ENCODE data around the gene ATP6V0D1.
"Not testable (repeated sequence)": the region's sequence is repeated elsewhere in the genome, so short reads cannot be mapped to it uniquely, and the experiment has no call there.

Gene ATP6V0D1

GRCh38 chr16:67429799-67430503 lies 51.0 kb downstream of the ATP6V0D1 start:
- DNase-seq (ENCODE audit: low read depth in 1 of 2, low spot score in 1 of 2), result no peak

GRCh38 chr16:67429053-67429798 lies 51.7 kb downstream of the ATP6V0D1 start:
- DNase-seq (ENCODE audit: low read depth in 1 of 2, low spot score in 1 of 2), result no peak

- peak in 1 of 2 donors; percentile 25 for DNase-seq (ENCODE audit: low read depth in 1 of 2, low spot score in 1 of 2)
Measured at GRCh38 chr16:67428146-67428731, 52.7 kb downstream of the ATP6V0D1 start.

GRCh38 chr16:67426950-67427349 lies 54.0 kb downstream of the ATP6V0D1 start:
- no peak for DNase-seq (ENCODE audit: low read depth in 1 of 2, low spot score in 1 of 2)

GRCh38 chr16:67426022-67426421 lies 54.9 kb downstream of the ATP6V0D1 start:
- no peak for DNase-seq (ENCODE audit: low read depth in 1 of 2, low spot score in 1 of 2)

GRCh38 chr16:67425580-67425979 lies 55.4 kb downstream of the ATP6V0D1 start:
- DNase-seq (ENCODE audit: low read depth in 1 of 2, low spot score in 1 of 2), result no peak

GRCh38 chr16:67425061-67425460 lies 55.9 kb downstream of the ATP6V0D1 start:
- no peak for DNase-seq (ENCODE audit: low read depth in 1 of 2, low spot score in 1 of 2)

GRCh38 chr16:67424261-67424615 lies 56.7 kb downstream of the ATP6V0D1 start:
- DNase-seq (ENCODE audit: low read depth in 1 of 2, low spot score in 1 of 2), result no peak

GRCh38 chr16:67423611-67424260 lies 57.2 kb downstream of the ATP6V0D1 start:
- DNase-seq (ENCODE audit: low read depth in 1 of 2, low spot score in 1 of 2), result no peak

- no peak for DNase-seq (ENCODE audit: low read depth in 1 of 2, low spot score in 1 of 2)
Measured at GRCh38 chr16:67423015-67423414, 57.9 kb downstream of the ATP6V0D1 start.

GRCh38 chr16:67421030-67421429 lies 59.9 kb downstream of the ATP6V0D1 start:
- DNase-seq (ENCODE audit: low read depth in 1 of 2, low spot score in 1 of 2), result no peak

- no peak for DNase-seq (ENCODE audit: low read depth in 1 of 2, low spot score in 1 of 2)
Measured at GRCh38 chr16:67419931-67420330, 61.0 kb downstream of the ATP6V0D1 start.

GRCh38 chr16:67419502-67419901 lies 61.5 kb downstream of the ATP6V0D1 start:
- no peak for DNase-seq (ENCODE audit: low read depth in 1 of 2, low spot score in 1 of 2)

- no peak for DNase-seq (ENCODE audit: low read depth in 1 of 2, low spot score in 1 of 2)
Measured at GRCh38 chr16:67417333-67418061, 63.5 kb downstream of the ATP6V0D1 start.

GRCh38 chr16:67415872-67416793 lies 64.8 kb downstream of the ATP6V0D1 start, which contains the start of gene ZDHHC1:
Gene ZDHHC1 (minus strand): TSS chr16:67416477. CDS start chr16:67407775, 8,702 bp downstream.
- DNase-seq (ENCODE audit: low read depth in 1 of 2, low spot score in 1 of 2), result no peak

GRCh38 chr16:67415421-67415820 lies 65.5 kb downstream of the ATP6V0D1 start:
- DNase-seq (ENCODE audit: low read depth in 1 of 2, low spot score in 1 of 2), result not testable (repeated sequence)

GRCh38 chr16:67413978-67414911 lies 66.7 kb downstream of the ATP6V0D1 start:
- no peak for DNase-seq (ENCODE audit: low read depth in 1 of 2, low spot score in 1 of 2)

- no peak for DNase-seq (ENCODE audit: low read depth in 1 of 2, low spot score in 1 of 2)
Measured at GRCh38 chr16:67412294-67412693, 68.7 kb downstream of the ATP6V0D1 start.

GRCh38 chr16:67411339-67411738 lies 69.6 kb downstream of the ATP6V0D1 start:
- DNase-seq (ENCODE audit: low read depth in 1 of 2, low spot score in 1 of 2), result no peak

All from activated T-helper 1 cell treated with anti-CD3 and anti-CD28 coated beads, Interleukin-2, amount 50 U/mL, for 16 hours (primary cell).